ENCODE data around the gene CCDC69.

The CCDC69 gene

DNA sequence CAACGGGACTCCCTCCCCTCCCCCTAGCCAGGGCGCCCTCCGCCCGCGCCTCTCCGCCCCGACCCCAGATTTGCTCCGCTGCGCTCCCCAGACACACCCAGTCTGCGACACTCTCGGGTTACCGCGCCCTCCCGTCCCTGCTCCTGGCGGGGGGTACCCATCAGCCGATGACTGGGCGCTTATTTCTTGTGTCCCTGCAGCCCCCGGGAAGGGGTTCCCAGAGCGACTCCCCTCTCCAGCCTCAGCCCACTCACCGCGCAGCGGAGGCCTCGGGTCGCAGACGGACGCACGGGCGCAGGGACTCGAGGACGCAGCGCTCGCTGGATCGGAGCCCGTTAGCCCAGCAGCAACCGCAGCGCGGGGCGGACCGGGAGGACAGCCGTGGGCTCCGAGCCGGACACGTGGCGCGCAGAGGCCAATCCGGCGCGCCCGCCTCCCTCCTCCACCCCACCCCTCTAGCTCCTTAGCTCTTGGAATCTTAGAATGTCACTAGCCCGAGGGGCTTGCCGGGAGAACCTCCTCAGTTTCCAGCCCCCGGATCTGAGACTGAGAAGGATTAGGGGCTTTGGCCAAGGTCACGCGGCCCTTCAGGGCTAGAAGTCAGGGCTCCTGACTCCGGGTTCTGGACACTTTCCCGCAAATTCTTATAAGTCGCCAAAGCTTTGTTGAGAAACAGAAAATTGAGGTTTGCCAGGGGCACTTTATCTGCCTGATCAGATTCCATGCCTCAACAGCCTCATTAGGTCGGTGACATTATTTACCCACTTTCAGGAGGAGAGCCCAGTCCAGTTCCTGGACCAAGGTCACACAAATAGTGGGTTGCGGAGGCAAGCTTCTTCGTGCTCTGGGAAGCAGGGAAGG is 66.2 kb downstream of the CCDC69 start, which contains the start of gene ANXA6:
TSS of gene ANXA6 (minus strand) at position 354 of the 861 bp plus-strand sequence. CDS start 9,878 bp downstream, outside the sequence.
- peak; percentile 69 for DNase-seq

DNA sequence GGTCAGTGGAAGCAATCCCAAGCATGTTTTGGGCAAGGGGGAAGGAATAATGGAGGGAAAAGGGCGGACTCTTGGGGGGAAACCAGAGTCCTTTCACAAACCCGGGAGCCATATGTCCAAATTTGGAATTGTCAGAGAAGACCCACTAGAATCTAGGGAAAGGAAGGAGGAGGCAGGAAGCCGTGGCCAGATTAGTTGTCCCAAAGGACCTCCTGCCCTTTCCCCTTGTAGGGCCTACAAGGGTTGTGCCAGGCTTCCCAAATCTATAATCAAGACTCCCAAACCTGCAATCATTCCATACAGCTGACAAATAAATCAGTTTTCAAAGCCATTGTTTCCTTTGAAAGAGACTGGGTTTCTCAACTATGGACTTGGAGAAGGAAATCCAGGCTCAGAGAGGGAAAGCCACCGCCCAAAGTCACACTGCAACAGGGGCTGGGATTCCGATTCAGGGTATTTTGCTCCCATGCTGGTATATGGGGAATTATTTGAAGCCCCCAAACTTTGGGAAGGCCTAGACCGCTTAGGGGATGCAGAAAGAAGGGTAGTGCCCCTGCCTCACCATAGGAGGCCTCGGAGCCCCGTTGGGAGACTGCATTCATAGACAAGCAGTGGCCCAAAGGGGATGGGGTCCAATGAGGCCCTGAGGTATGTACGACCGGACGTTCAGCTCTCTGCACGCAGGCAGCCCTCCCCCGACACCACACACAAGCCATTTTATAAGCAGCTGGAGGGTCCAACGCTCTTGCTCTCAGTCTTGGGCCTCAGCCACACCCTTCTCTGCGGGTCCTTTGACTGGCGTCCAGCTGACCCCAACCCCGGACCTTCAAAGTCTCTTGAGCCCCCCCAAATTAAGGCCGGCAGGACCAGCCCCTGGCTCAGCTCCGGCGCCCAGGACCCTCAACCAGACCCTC is 67.1 kb downstream of the CCDC69 start:
- peak; percentile 39 for DNase-seq

DNA sequence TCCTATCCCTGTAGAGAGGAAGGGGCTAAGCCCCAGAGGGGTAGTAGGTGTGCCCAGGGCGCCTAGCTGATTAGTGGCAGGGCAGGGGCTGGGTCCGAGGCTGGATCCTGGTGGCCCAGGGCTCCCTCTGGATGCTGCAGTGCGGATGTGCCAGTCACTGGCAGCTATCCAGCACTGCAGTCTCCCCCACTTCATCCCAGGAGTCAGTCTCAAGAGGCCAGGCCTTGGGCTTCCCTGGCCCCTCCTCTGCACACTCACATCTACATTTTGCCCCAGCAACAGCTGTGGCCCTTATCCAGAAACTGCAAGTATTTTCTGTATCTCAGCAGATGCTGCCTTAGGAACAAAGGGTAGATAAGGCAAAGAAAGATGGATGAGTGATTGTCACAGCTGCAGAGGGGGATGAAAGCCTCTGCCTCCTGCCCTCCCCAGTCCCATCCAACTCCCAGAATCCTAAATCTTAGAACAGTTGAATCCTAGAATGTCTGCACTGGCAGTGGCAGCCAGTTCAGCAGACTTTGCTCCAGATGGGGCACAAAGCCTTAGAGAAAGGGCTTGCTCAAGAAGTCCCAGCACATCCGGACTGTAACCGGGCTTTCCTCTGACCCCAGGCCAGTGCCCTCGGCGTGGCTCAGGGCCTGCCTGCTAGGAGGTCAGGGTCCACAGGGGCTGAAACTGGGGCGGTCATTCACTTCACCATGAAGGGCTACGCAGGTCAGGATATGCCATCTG is 68.0 kb downstream of the CCDC69 start:
- peak; percentile 19 for DNase-seq

DNA sequence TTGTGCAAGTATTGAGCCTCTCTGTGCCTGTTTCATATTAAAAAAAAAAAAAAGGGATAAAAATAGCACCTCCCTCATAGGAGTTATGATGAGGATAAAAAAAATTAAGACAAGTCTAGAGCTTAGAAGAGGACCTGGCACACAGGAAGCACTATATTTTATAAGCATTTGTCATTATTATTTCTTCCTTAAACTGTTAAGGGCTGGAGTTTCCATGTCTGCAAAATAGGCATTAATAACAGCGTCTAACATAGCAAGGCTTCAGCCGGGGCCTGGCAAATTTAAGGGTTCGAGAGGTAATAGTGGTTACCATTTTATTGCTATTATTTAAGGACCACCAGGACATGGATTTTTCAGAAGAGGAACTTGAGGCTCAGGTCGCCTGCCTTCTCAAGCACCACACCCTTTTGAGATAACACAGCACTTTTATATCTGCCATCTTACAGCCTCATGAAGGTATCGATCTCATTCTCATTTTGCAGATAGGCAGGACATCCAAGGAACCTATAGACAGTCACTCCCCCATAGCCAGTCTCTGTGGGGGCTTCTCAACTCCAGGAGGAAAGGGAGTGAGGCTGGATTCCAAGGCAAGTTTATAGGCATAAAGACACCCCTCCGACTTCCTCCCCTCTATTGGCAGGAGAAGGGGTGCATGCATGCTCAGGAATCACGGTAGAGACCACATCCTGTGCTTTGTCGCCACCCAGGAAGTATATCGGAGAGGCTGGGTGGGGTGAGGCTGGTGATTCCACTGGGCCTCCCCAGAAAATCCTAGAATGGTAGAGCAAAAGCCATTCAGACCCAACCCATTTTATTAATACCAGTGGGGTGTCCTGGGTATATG is 68.7 kb downstream of the CCDC69 start:
- DNase-seq, result peak; percentile 52

DNA sequence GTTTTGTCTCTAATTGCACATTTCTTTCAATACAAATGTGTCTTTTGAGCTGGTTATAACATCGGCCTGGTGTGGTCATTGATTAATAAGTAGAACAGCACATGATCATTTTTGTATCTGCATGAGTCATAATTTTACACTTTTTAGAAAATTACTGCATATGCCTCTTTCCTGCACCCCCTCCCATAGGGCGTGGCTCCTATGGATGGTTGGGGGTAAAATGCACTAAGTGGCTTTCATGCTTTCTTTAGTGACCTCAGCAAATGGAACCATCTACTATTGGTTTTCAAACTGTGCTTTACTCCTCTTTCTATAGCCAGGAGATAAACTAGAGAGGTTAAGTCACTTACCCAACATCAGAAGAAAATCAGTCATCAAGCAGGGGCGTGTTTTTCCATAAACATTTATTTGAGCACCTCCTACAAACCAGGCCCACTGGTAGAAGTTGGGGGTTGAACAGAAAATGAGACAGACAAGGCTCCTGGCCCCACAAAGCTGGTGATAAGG is 70.1 kb downstream of the CCDC69 start:
- peak; percentile 67 for DNase-seq

DNA sequence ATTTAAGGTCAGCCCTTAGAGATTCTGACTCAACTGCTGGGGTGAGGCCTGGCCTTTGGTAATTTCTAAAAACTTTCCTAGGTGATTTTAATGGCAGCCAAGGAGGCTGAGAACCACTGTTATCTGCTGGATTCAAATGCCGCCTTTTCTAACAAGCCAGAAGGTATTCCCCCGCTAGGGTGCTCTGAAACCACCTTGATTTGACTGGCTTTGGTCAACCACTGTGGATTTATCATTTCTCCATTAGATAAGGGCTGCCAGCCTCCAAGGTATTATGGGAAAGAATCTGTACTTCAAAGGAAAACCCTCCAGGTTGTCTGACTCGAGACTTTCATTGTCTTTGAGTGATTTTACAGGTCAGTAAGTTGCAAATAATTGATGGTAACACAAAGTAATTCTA is 70.6 kb downstream of the CCDC69 start:
- DNase-seq, result no peak

DNA sequence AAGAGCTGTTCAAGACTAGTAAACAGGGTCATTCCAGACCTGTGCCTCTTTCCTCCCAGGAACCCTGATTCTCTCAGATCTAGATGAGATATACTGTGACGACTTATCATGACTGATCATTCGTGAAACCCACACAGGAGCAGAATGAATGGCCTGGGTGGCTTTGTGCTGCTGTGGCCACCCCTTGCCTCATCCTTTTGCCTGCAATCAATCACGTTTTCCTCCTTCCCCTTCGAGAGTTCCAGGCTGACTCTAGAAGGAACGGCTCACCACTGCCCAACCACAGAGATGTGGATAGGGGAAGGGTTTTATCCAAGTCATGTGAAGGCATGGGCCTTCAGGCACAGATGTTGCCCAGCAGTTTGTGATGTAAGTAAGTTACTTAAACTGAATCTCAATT is 72.1 kb downstream of the CCDC69 start:
- peak; percentile 72 for DNase-seq

DNA sequence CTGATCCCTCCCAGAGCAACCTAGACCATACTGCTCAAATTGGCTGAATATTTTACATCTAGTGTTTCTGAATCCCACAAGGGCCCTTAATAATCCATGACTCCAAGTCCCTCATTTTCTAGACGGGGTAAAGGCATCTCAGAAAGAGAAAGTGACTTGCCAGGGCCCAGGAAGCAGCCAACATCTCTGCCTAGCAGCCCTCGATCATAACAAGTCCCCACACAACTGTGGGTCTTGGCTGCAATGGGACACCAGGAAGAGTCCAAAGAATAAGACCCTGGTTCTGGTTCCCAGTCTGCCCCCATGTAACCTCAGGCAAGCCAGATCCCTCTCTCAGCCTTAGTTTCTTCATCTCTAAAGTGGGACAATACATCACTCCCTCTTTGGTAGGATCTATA is 72.6 kb downstream of the CCDC69 start:
- DNase-seq, result no peak

DNA sequence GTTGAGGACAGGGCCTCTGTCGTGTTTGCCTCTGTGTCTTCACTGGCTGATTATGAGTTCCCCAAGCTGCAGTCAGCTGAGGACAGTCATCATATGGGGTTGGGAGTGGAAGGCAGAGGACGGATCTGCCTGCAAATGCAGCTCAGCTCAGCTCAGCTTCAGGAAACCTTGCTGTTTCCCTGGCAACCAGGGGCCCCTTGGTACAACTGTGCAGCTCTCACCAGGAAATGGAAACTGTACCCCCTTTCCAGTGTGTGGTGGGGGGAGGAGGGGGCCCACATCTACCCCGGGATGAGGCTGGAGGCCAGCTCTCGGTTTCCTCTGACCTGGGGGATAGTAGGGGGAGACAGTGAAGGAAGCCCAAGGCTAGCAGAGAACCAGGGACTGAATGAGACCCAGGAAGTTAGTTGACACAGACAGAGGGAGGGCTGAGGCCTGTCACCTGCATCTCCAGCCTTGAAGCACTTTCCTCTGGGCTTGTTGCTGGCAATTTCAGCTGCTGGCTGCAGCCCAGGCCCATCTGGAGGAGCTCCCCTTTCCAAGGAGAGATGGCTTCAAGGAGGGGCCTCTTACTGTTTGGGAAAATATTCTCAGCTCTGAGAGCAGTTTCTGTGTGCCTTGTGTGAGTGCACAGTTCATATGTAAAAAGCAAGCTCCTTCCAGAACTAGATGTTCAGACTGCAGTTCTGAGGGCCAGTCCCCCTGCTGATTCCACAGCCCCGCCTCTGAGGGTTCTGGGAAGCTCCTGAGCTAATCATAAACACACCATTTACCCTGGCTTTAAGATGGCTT is 73.2 kb downstream of the CCDC69 start:
- peak; percentile 68 for DNase-seq

DNA sequence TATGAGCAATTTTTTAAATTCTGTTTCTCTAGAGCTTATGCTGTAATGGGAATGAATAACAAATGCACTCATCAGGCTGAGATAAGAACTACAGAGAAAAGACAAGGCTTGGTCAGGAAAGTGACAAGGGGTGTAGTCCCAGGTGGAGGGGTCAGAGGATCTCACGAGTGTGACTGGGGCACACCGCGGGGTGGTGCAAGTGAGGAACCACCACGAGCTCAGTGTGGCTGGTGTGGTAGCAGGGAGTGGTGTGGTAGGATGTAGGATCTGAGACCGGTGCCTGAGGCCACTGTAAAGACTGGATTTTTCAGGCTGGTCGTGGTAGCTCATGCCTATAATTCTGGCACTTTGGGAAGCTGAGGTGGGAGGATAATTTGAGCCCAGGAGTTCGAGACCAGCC is 75.3 kb downstream of the CCDC69 start:
- no peak for DNase-seq

DNA sequence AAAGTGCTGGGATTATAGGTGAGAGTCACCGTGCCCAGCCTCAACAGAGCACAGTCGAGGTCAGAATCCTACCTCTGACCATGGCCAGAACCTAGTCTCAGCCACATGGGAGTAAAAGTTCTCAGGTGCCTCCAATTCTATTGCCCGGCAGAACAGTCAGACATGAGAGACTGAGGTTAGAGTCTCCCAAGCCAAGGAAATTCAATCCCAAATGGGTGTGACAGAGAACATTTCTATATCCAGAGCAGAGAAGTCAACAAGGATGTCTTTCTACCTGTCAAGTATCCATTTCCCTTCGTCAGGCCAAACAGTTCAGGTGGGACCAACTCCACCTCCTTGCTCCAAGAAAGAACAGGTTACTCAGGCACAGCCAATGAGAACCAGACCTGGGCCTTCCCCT is 76.9 kb downstream of the CCDC69 start:
- DNase-seq, result no peak

DNA sequence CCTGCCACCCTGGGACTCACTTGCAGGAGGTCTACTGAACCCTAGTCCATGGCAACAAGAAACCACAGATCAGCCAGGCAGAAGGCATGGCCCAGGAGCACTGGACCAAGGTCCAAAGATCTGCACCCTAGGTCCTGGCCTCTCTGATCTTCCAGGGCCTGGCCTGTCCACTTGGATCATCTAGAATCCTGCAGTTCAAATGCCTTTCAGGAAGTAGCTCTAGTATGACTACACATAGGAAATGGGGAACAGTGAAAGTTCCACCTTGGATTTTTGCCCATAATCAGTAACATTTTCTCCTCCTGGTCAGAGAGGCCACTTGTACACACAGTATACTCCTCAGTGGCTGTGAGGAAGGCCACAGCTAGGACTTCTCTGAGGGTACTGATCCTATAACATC is 77.8 kb downstream of the CCDC69 start:
- DNase-seq, result no peak

DNA sequence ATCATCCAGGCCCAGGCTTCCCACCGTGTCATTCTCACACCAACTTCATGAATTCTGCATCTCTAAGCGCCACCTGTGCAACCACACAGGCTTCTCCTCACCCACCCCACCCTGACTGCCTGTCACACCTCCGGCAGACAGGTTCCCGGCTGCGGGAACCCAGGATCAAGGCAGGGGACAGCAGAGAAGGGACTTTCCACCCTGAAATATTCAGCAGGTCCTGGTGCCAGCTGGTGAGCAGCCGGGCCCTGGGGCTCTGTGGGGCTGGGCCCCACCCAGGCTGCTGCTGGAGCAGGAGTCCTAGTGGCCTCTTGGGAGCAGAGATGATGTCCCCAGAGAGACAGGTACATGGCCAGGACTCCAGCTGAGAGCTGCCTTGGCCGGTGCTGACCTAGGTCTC is 79.0 kb downstream of the CCDC69 start:
- no peak for DNase-seq

DNA sequence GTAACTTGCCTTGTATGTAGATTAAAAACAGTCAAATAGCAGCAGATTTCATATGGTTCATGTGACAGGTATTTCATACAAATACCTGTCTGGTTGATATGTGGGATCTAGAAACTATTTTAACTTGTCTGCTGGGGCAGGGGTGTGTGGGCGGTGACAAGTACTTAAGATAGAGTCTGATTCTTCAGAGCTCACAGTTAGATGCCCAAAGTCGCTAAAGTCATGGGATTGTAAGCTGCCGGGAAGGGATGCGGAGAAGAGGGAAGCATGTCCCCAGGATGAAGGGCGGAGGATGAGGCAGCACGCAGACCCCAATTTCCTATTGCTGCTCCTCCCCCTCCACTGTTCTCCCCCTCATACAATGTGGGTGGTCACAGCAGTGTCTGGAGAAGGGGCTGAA is 79.6 kb downstream of the CCDC69 start:
- no peak for DNase-seq

DNA sequence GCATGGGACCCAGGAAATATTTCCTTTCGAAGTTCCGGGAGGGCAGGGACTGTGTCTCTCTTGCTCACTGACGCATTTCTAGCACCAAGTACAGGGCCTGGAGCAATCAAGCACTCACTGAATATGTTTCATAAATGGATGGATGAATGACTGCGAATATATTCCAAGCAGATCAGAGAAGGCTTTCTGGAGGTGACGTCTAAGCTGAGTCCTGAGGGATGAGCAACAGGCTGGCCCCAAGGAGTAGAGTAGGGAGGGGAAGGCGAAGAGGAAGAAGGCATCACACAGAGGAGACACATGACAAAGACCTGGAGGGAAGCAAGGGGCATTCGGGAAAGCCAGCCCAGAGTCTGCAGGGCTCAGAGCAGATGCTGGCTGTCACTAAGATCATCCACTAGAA is 80.2 kb downstream of the CCDC69 start:
- DNase-seq, result no peak

DNA sequence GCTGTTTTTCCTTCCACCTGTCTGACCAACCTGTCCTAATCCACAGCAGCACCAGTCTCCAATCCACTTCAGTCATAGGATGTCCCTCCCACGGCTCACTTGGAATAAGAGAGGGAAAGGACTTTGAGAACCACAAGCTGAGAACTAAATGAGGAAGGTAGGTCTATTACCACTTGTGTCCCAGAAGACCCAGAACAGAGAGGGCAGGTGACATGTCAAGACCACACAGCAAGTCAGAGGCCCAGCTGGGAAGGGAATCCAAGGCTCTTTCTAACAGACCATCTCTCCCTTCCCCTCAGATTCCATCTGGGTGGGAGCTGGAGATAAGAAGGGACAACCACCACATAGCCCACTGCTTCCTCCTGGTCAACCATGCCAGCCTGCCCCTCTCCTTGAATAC is 81.0 kb downstream of the CCDC69 start:
- DNase-seq, result no peak

DNA sequence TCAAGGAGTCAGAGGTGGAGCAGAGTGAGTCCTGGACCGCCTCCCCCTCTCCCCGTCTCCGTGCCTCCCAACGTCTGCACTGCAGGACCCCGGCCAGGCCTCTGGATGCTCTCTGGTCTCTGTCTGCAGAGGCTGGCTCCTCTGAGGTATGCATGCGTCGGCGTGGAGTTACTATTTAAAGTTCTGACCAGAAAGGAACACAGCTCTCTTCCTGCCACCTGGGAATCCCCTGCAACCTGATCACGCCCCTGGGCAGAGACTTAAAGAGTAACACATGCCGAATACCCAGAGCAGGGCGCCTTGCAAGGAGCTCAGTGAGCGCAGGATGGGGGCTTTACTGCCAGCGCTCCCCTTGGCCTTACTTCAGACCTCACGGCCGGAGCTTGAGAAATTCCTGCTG is 82.4 kb downstream of the CCDC69 start:
- DNase-seq, result peak; percentile 64

DNA sequence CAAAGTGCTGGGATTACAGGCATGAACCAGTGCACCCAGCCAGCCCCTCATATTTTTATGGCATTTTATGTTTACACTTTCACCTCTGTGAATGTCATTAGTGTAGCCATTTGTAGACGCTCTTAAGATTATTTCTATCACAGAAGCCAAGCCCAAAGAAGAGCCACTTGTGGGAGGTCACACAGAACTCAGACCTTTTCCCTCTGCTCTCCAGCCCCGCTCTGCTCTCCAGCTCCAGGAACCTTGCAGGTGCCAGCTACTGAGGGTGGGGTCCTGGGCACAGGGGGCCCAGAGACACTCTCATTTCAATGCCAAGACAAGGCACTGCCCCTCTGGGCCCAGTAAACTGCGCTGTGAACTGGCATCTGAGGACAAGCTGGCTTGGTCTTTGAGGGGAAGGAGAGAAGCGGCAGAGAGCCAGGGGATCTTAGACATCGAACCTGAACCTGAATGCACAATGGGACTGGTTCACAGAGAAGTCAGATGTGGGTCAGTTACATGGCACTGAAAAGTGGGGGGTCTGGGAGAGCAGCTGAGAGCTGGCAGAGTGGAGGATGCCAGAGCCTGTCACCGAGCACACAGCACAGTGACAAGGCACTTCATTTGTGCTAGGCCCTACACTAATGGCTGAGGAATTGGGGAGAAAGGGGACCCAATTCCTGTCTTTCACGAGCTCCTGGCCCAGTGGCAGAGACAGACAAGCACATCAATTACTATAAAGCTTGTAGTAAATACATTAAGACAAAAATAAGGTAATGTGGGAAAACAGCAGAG is 83.0 kb downstream of the CCDC69 start:
- no peak for DNase-seq

DNA sequence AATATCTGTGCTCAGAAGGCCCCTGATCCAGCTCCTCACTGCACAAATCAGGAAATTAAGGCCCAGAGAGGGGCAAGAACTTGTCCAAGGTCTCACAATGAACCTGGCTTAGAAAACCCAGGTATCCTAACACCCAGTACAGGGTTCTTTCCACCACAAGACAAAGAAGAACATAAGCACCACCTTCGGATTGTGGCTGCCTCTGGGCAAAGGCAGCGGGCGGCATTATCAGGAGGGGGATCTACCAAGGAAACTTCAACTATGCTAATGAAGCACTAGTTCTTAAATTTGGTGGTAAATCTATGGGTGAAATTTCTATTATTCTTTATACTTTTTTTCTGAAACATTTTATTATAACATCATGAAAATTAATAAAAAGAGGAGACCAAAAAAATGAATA is 84.2 kb downstream of the CCDC69 start:
- no peak for DNase-seq

DNA sequence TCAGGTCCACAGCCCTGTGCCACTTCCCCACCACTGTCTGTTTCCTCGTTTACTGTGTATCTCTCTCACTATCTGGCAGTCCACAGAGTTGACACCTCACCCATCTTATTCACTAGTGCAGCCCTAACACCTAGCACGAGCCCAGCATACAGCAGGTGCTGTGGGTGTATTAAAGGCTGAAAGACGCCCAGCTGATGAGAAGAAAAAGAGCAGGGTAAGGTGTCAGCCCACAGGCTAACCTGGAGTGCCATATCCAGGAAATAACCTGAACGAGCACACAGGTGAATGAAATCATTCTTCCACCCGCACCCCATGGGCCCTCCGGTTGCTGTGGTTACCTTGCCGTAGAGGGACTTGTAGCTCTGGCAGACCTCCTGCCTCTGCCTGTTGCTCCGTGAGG is 84.9 kb downstream of the CCDC69 start:
- DNase-seq, result no peak

Measured in stimulated activated CD4-positive, alpha-beta T cell treated with anti-CD3 and anti-CD28 coated beads, Interleukin-4, amount 100 ng/mL, for 24 hours (primary cell).